Hepatocyte (in vitro differentiated cells): Measurements from ENCODE around the gene IGFALS. TPM values are rescaled to one million over a fixed set of nuclear protein-coding genes. Genes with fewer than 3 reads are reported as not detected.
A peak's percentile ranks its signal among the peaks of the same experiment; 100 is the strongest.

Experiments
- DNase-seq: peaks from one replicate; pipeline ENCODE4 v3.0.0-alpha.2; 2016; ENCODE audit warnings: low spot score
- H2AFZ ChIP-seq: fragments of 200-600 bp; sonication (generic); 2 replicates; pipeline ENCODE4 v1.6.0; 2016; ENCODE audit warnings: antibody characterized with exemption, mild to moderate bottlenecking
- H3K27ac ChIP-seq: fragments of 200-600 bp; sonication (generic); 2 replicates; pipeline ENCODE4 v1.5.1; 2016; ENCODE audit warnings: mild to moderate bottlenecking
- H3K27me3 ChIP-seq: fragments of 200-600 bp; sonication (generic); 2 replicates; pipeline ENCODE4 v1.6.1; 2016
- H3K36me3 ChIP-seq: fragments of 200-600 bp; sonication (generic); replicated peaks from 2 replicates; pipeline ENCODE4 v1.5.1; 2016; ENCODE audit warnings: low read depth; ENCODE audit not compliant: insufficient read depth
- H3K4me1 ChIP-seq: fragments of 200-600 bp; sonication (generic); 2 replicates; pipeline ENCODE4 v1.5.1; 2016; ENCODE audit warnings: mild to moderate bottlenecking, moderate library complexity; ENCODE audit not compliant: insufficient read depth
- H3K4me2 ChIP-seq: fragments of 200-600 bp; sonication (generic); 2 replicates; pipeline ENCODE4 v1.6.0; 2016
- H3K4me3 ChIP-seq: fragments of 200-600 bp; sonication (generic); 2 replicates; pipeline ENCODE4 v1.5.1; 2016; ENCODE audit warnings: mild to moderate bottlenecking
- H3K79me2 ChIP-seq: fragments of 200-600 bp; sonication (generic); 2 replicates; pipeline ENCODE4 v1.6.0; 2017; ENCODE audit warnings: mild to moderate bottlenecking
- H3K9me2 ChIP-seq: fragments of 200-600 bp; sonication (generic); replicated peaks from 2 replicates; pipeline ENCODE4 v1.6.0; 2017; ENCODE audit warnings: mild to moderate bottlenecking; ENCODE audit not compliant: insufficient read depth
- H3K9me3 ChIP-seq: fragments of 200-600 bp; sonication (generic); 2 replicates; pipeline ENCODE4 v1.5.1; 2016; ENCODE audit warnings: low read depth, mild to moderate bottlenecking
- H4K20me1 ChIP-seq: fragments of 200-600 bp; sonication (generic); 2 replicates; pipeline ENCODE4 v1.6.0; 2016; ENCODE audit warnings: mild to moderate bottlenecking; ENCODE audit not compliant: insufficient read depth, poor library complexity, severe bottlenecking
- CTCF ChIP-seq: fragments of 200-600 bp; sonication (generic); IDR thresholded peaks from 2 replicates; pipeline ENCODE4 v1.5.1; 2016; ENCODE audit warnings: antibody characterized with exemption, mild to moderate bottlenecking; ENCODE audit not compliant: poor library complexity
- EZH2 ChIP-seq: fragments of 200-600 bp; sonication (generic); IDR thresholded peaks from 2 replicates; pipeline ENCODE4 v1.6.1; 2016; ENCODE audit warnings: antibody characterized with exemption, mild to moderate bottlenecking, borderline replicate concordance
- EZH2phosphoT487 ChIP-seq: fragments of 200-600 bp; sonication (generic); IDR thresholded peaks from one replicate; pipeline ENCODE4 v1.6.1; 2018; ENCODE audit warnings: antibody characterized with exemption, mild to moderate bottlenecking, low read depth, moderate library complexity; ENCODE audit not compliant: unreplicated experiment, severe bottlenecking
- WGBS: methylation state at CpG from one replicate; pipeline ENCODE4 v1.1.6; 2016; ENCODE audit warnings: low lambda C conversion rate; ENCODE audit errors: missing lambda C conversion rate; 5-methylcytosine and 5-hydroxymethylcytosine counted together
- polyA plus RNA-seq: library from polyadenylated mRNA; unstranded; fragments of >200 nt; fragmentation: Nextera tagmentation; extraction: Ambion mirVana; gene quantifications from 2 replicates; pipeline ENCODE4 v1.2.1, GENCODE V29; 2016
- total RNA-seq: library from RNA; depleted of rRNA; stranded (reverse); fragments of >200 nt; gene quantifications from 2 replicates; pipeline ENCODE4 v1.2.3, GENCODE V29; 2014

Gene IGFALS
- total RNA-seq, result 10.6 and 11.2 TPM in 2 replicates
- polyA plus RNA-seq, result 10.7 and 12.6 TPM in 2 replicates

GRCh38 chr16:1793578-1794220 is at the start of gene IGFALS:
Gene IGFALS (minus strand): TSS chr16:1793705. CDS start chr16:1793652, 53 bp downstream.
- 66% methylated on average over 20 of the region's 28 CpGs for WGBS
- H3K36me3 ChIP-seq, result no peaks in the 10 kb centered on the region
- H3K9me3 ChIP-seq, result no peaks in the 10 kb centered on the region
- TF ChIP-seq CTCF (no peak), EZH2 (no peak), EZH2phosphoT487 (no peak)
- no peak within 1 kb of the TSS for H2AFZ ChIP-seq
- H3K4me2 ChIP-seq, result peak within 1 kb of the TSS; percentile 30
- H3K9me2 ChIP-seq, result no peaks in the 10 kb centered on the region
- no peaks in the 10 kb centered on the region for H3K27me3 ChIP-seq
- no peak within 1 kb of the TSS for H3K4me3 ChIP-seq
- H3K79me2 ChIP-seq, result no peaks in the 10 kb centered on the region
- H4K20me1 ChIP-seq, result no peaks in the 10 kb centered on the region
- peak within 1 kb of the TSS; percentile 83 for H3K27ac ChIP-seq
- DNase-seq, result peak; percentile 38
- peaks cover 14% of the 10 kb centered on the region for H3K4me1 ChIP-seq

- WGBS, result 65% methylated on average over 9 of the region's 9 CpGs
- H3K79me2 ChIP-seq, result no peaks in the 10 kb centered on the region
- H3K36me3 ChIP-seq, result no peaks in the 10 kb centered on the region
- no peaks in the 10 kb centered on the region for H4K20me1 ChIP-seq
- H3K9me3 ChIP-seq, result no peaks in the 10 kb centered on the region
- H3K4me1 ChIP-seq, result no peaks in the 10 kb centered on the region
- no peak overlapping the region for H3K27ac ChIP-seq
- no peaks in the 10 kb centered on the region for H3K9me2 ChIP-seq
- no peak overlapping the region for H3K4me3 ChIP-seq
- no peak for DNase-seq
- TF ChIP-seq EZH2phosphoT487 (no peak), EZH2 (no peak), CTCF (no peak)
- no peak overlapping the region for H3K4me2 ChIP-seq
- no peak overlapping the region for H2AFZ ChIP-seq
- H3K27me3 ChIP-seq, result no peaks in the 10 kb centered on the region
These were observed 46.0 kb upstream of the IGFALS start for GRCh38 chr16:1839554-1839953.

- no peaks in the 10 kb centered on the region for H3K9me3 ChIP-seq
- TF ChIP-seq EZH2, result no peak
- TF ChIP-seq CTCF, result no peak
- no peak for TF ChIP-seq EZH2phosphoT487
- no peak overlapping the region for H3K4me3 ChIP-seq
- no peak overlapping the region for H3K27ac ChIP-seq
- no peak overlapping the region for H3K4me2 ChIP-seq
- no peaks in the 10 kb centered on the region for H4K20me1 ChIP-seq
- no peak for DNase-seq
- no peaks in the 10 kb centered on the region for H3K27me3 ChIP-seq
- H3K4me1 ChIP-seq, result peaks cover 23% of the 10 kb centered on the region
- no peaks in the 10 kb centered on the region for H3K9me2 ChIP-seq
- WGBS, result 82% methylated on average over 5 of the region's 5 CpGs
- no peaks in the 10 kb centered on the region for H3K36me3 ChIP-seq
- H3K79me2 ChIP-seq, result peaks cover 33% of the 10 kb centered on the region
- H2AFZ ChIP-seq, result no peak overlapping the region
These were observed 40.6 kb upstream of the IGFALS start for GRCh38 chr16:1834096-1834495.
